Measurements from ENCODE around the gene NSG2.

The NSG2 gene

DNA sequence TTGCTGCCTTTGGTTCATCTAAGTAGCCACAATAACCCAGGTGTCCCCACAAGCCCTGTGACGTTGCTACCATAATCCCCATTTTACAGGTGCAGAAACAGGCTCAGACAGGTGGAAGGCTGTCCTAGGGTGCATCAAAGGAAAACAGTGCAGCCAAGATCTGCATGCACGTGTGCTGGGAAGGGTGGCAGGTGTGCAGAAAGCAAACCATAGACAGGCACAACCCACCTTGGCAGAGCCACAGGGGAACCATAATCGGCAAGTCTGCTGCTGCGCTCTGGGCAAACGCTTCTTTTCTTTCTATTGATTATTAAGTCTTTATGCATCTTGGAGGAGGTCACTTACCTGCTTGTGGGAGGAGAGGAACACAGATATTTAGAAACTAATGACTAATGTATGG lies 7.1 kb downstream of the NSG2 start:
- Histone ChIP-seq H3F3A (ENCODE audit: insufficient read depth) (no peaks in the 10 kb centered on the region), H3K27me3 (ENCODE audit: low read length) (no peaks in the 10 kb centered on the region), H4K20me1 (ENCODE audit: low read depth, low read length) (no peaks in the 10 kb centered on the region), H3K79me2 (ENCODE audit: insufficient read depth, low read length) (no peaks in the 10 kb centered on the region), H2AFZ (ENCODE audit: low read depth, low read length, severe bottlenecking) (no peak overlapping the region), H3K36me3 (ENCODE audit: low read length) (no peaks in the 10 kb centered on the region), H3K4me3 (ENCODE audit: insufficient read depth, low read length, poor library complexity, severe bottlenecking) (no peak overlapping the region), H3K9me2 (replicated peaks; ENCODE audit: insufficient read depth, low read length) (no peaks in the 10 kb centered on the region), H3K9ac (ENCODE audit: low read length) (no peak overlapping the region), H3K27ac (ENCODE audit: low read depth, low read length) (no peak overlapping the region), H3K9me3 (ENCODE audit: insufficient read depth, low read length) (no peaks in the 10 kb centered on the region), H3K4me2 (ENCODE audit: low read depth, low read length, poor library complexity, severe bottlenecking) (no peak overlapping the region)
- TF ChIP-seq, protein P1, sequence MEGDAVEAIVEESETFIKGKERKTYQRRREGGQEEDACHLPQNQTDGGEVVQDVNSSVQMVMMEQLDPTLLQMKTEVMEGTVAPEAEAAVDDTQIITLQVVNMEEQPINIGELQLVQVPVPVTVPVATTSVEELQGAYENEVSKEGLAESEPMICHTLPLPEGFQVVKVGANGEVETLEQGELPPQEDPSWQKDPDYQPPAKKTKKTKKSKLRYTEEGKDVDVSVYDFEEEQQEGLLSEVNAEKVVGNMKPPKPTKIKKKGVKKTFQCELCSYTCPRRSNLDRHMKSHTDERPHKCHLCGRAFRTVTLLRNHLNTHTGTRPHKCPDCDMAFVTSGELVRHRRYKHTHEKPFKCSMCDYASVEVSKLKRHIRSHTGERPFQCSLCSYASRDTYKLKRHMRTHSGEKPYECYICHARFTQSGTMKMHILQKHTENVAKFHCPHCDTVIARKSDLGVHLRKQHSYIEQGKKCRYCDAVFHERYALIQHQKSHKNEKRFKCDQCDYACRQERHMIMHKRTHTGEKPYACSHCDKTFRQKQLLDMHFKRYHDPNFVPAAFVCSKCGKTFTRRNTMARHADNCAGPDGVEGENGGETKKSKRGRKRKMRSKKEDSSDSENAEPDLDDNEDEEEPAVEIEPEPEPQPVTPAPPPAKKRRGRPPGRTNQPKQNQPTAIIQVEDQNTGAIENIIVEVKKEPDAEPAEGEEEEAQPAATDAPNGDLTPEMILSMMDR (IDR thresholded peaks at IDR 0.05; ENCODE audit: insufficient read depth, low read length, poor library complexity, severe bottlenecking), result no peak
- no peak for TF ChIP-seq EZH2phosphoT487 (conservative IDR thresholded peaks at IDR 0.05; ENCODE audit: low read length)

DNA sequence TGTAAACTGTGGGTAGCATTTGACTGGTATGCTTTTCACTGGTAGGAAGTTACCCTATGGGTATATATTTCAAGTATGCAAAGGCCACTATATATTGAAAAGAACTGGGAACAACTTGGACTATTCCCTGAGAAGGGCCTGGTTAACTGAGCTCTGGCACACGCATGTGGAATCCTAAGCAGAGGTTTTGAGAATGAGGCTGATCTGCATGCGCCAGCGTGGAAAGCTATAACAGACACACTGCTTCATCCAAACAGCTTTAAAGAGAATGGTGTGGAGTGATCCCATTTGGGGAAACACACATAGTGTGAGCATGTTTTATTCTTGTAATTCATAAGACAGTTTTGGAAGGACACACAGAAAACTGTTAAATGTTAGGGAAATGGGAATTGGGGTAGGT lies 8.4 kb downstream of the NSG2 start:
- no peaks in the 10 kb centered on the region for H3K36me3 ChIP-seq (ENCODE audit: low read length)
- H3K79me2 ChIP-seq (ENCODE audit: insufficient read depth, low read length), result no peaks in the 10 kb centered on the region
- H3K9ac ChIP-seq (ENCODE audit: low read length), result no peak overlapping the region
- no peaks in the 10 kb centered on the region for H3K9me2 ChIP-seq (replicated peaks; ENCODE audit: insufficient read depth, low read length)
- H3K27ac ChIP-seq (ENCODE audit: low read depth, low read length), result no peak overlapping the region
- no peaks in the 10 kb centered on the region for H4K20me1 ChIP-seq (ENCODE audit: low read depth, low read length)
- H3K9me3 ChIP-seq (ENCODE audit: insufficient read depth, low read length), result no peaks in the 10 kb centered on the region
- no peak for TF ChIP-seq EZH2phosphoT487 (conservative IDR thresholded peaks at IDR 0.05; ENCODE audit: low read length)
- TF ChIP-seq, protein P1 (IDR thresholded peaks at IDR 0.05; ENCODE audit: insufficient read depth, low read length, poor library complexity, severe bottlenecking), result no peak
- H3K4me3 ChIP-seq (ENCODE audit: insufficient read depth, low read length, poor library complexity, severe bottlenecking), result no peak overlapping the region
- no peaks in the 10 kb centered on the region for H3K27me3 ChIP-seq (ENCODE audit: low read length)
- no peak overlapping the region for H2AFZ ChIP-seq (ENCODE audit: low read depth, low read length, severe bottlenecking)
- no peaks in the 10 kb centered on the region for H3F3A ChIP-seq (ENCODE audit: insufficient read depth)
- H3K4me2 ChIP-seq (ENCODE audit: low read depth, low read length, poor library complexity, severe bottlenecking), result no peak overlapping the region

DNA sequence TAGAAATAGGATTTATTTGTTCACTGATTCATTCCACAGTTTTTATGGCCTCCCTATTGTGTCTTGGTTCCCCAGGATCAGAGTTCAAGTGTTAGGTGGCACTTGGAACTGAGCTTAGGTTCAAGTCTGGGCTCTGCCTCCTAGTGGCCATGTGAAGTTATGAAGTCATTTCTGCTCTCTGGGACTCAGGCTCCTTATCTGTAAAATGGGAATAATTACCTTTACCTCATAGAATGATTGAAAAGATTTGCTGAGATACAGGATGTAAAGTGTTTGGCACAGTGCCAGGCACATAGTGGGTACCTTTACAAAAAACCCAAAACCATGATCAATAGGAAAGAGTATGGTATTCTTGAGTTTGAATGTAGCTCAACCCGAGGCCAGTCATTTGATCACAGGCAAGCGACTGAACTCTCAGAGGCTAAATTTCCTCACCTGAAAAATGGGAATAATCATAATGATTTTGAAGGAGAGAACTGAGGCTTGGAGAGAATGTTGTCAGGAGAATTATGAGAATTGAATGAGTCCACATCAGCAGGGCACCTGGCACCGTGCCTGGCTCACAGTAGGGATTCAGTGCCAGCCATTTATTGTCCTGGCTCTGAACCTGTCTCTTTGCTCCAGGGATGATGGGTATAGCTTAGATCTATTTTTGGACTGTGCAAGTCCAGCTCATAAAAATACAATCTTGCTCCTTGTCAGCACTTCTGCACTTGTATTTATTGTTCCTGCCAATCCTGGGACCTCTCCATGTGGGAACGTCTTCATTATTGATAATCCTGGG lies 10.8 kb downstream of the NSG2 start:
- no peak overlapping the region for H3K27ac ChIP-seq (ENCODE audit: low read depth, low read length)
- H4K20me1 ChIP-seq (ENCODE audit: low read depth, low read length), result no peaks in the 10 kb centered on the region
- no peaks in the 10 kb centered on the region for H3K9me2 ChIP-seq (replicated peaks; ENCODE audit: insufficient read depth, low read length)
- no peak overlapping the region for H2AFZ ChIP-seq (ENCODE audit: low read depth, low read length, severe bottlenecking)
- no peaks in the 10 kb centered on the region for H3F3A ChIP-seq (ENCODE audit: insufficient read depth)
- no peak overlapping the region for H3K4me3 ChIP-seq (ENCODE audit: insufficient read depth, low read length, poor library complexity, severe bottlenecking)
- H3K79me2 ChIP-seq (ENCODE audit: insufficient read depth, low read length), result no peaks in the 10 kb centered on the region
- no peaks in the 10 kb centered on the region for H3K36me3 ChIP-seq (ENCODE audit: low read length)
- no peak overlapping the region for H3K4me2 ChIP-seq (ENCODE audit: low read depth, low read length, poor library complexity, severe bottlenecking)
- no peaks in the 10 kb centered on the region for H3K27me3 ChIP-seq (ENCODE audit: low read length)
- H3K9me3 ChIP-seq (ENCODE audit: insufficient read depth, low read length), result no peaks in the 10 kb centered on the region
- TF ChIP-seq, protein P1 (IDR thresholded peaks at IDR 0.05; ENCODE audit: insufficient read depth, low read length, poor library complexity, severe bottlenecking), result peak; percentile 34
- TF ChIP-seq EZH2phosphoT487 (conservative IDR thresholded peaks at IDR 0.05; ENCODE audit: low read length), result no peak
- H3K9ac ChIP-seq (ENCODE audit: low read length), result no peak overlapping the region

Measured in SU-DHL-6 (cell line).